K562 (cell line): ENCODE measurements around the gene WDHD1.

Source experiments
- ARID2 ChIP-seq: fragments of 450-650 bp; IDR thresholded peaks from 2 replicates; pipeline ENCODE4 v1.6.1; 2017; ENCODE audit warnings: antibody characterized with exemption, mild to moderate bottlenecking
- CTCF ChIP-seq, 3 experiments: IDR thresholded peaks in 2 of 3; conservative IDR thresholded peaks in 1 of 3; 2 replicates each; pipeline ENCODE4 v1.5.1; 2011 to 2012; ENCODE audit warnings: low read length in 3 of 3, mild to moderate bottlenecking in 3 of 3, control low read depth in 2 of 3, improper control_type of control experiment in 1 of 3, inconsistent platforms in 1 of 3, low read depth in 1 of 3, mixed read lengths in 1 of 3, moderate library complexity in 1 of 3; ENCODE audit not compliant: insufficient read depth in 2 of 3
- EP300 ChIP-seq: IDR thresholded peaks from 2 replicates; pipeline ENCODE4 v1.6.1; 2012; ENCODE audit warnings: low read length, improper control_type of control experiment
- FOXP4 ChIP-seq: sonication (generic); formaldehyde crosslinking; IDR thresholded peaks from 2 replicates; pipeline ENCODE4 v1.8.0; 2022; ENCODE audit warnings: mild to moderate bottlenecking, missing genetic modification reagents, borderline replicate concordance
- SIN3B ChIP-seq: fragments of 450-650 bp; IDR thresholded peaks from 2 replicates; pipeline ENCODE4 v1.6.1; 2017; ENCODE audit warnings: low read depth, mild to moderate bottlenecking, moderate library complexity
- ZNF124 ChIP-seq: sonication (generic); formaldehyde crosslinking; IDR thresholded peaks from 2 replicates; pipeline ENCODE4 v1.8.1; 2022; ENCODE audit warnings: missing genetic modification reagents
- ZNF224 ChIP-seq: sonication (generic); formaldehyde crosslinking; IDR thresholded peaks from 2 replicates; pipeline ENCODE4 v1.8.0; 2022; ENCODE audit warnings: mild to moderate bottlenecking, missing genetic modification reagents
- ZNF274 ChIP-seq: IDR thresholded peaks from 2 replicates; pipeline ENCODE4 v1.6.1; 2011; ENCODE audit warnings: low read depth, mild to moderate bottlenecking, low read length, moderate library complexity, borderline replicate concordance
- ZNF282 ChIP-seq: sonication (generic); formaldehyde crosslinking; IDR thresholded peaks from 2 replicates; pipeline ENCODE4 v1.8.1; 2023; ENCODE audit warnings: missing genetic modification reagents

GRCh38 chr14:55062517-55063351 is 35.8 kb upstream of the WDHD1 start:
- TF ChIP-seq EP300 (no peak), SIN3B (no peak), ZNF274 (no peak), ARID2 (no peak), ZNF282 (CRISPR knock-in tag) (no peak), FOXP4 (CRISPR knock-in tag) (no peak), CTCF (IDR thresholded peaks at IDR 0.05 in 2 of 3, conservative IDR thresholded peaks at IDR 0.05 in 1 of 3; ENCODE audit: insufficient read depth in 2 of 3, low read depth in 1 of 3, low read length in 3 of 3) (no peak), ZNF124 (CRISPR knock-in tag) (no peak), ZNF224 (no peak)
